GM21723 (cell line): Measurements from ENCODE around the gene OS9.

Experiments
- ATAC-seq: cut with Tn5 transposase; IDR thresholded peaks from one replicate; pipeline ENCODE4 v1.9.1; 2021; ENCODE audit warnings: mild to moderate bottlenecking, moderate library complexity; ENCODE audit not compliant: unreplicated experiment

OS9 gene

GRCh38 chr12:57750561-57751431, 56.9 kb downstream of the OS9 start:
- no peak for ATAC-seq

DNA sequence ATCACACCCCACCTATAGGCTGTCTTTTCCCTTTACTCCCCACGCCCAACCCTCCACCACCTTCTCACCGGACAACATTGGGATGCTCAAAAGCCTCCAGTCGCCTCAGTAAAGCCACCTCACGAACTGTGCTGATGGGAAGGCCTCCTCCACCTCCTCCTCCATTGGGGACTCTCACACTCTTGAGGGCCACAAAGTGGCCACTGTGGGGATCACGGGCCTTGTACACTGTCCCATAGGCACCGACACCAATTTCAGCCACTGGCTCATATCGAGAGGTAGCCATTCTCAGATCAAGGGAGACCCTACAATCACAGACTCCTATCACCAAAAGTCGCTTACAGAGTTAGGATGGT, 57.5 kb downstream of the OS9 start:
- ATAC-seq = no peak

DNA sequence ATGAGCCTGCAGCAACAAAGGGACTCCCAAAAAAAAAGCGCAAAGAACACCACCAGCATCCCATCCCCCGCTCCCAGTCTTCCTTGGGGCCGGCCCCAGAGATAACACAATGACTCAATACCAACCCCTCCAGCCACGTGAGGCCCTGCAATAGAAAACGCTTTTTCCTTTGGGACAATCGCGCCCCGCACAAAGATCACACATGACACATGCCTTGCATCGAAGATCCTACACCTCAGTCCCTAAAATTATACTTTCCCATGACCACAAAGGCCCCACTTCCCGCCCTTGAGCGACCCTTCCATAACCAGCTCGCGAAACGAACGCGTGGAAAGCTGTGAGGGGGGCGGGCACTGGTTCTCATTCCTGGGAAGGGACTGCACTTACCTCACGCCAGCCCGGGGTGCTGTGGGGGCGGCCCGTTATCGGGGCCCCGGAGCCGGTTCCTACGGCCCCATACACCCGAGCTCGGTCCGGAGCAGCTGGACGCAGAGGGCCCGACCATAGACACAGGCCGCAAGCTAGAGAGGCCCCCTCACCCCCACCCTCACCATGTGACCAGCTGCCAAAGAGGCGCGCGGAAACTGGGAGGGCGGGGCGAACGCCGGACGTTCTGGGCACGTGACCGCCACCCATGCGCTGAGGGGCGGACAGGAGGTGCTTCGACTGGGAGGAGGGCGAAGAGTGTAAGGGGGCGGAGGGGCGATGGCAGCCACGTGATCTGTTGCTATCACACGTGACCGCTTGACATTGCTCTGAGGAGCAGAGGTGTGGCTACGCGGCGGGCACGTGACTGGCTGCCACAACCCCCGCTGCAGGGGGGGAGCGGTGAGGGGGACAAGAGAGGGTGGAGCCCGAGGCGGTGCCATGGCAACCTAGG, 58.1 kb downstream of the OS9 start, which contains the start of gene CDK4:
Gene CDK4 (minus strand): TSS at position 523 of the 880 bp plus-strand sequence. CDS start 593 bp downstream, outside the sequence.
- ATAC-seq = peak; percentile 66

DNA sequence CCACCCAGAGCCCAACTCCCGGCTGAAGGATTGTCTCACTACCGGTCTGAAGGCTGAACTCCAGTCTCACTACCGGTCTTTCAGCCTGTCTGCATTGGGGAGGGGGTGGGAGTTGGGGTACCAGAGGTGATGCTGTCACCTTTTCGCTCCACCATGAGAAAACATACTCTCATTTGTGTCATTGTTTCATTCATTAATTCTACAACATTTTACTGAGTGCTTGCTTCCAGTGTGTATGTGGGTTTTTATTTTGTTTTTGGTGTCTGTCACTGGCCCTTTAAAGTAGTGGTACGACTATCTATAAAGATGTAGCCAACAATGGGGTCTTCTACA, 58.7 kb downstream of the OS9 start:
- ATAC-seq = no peak

DNA sequence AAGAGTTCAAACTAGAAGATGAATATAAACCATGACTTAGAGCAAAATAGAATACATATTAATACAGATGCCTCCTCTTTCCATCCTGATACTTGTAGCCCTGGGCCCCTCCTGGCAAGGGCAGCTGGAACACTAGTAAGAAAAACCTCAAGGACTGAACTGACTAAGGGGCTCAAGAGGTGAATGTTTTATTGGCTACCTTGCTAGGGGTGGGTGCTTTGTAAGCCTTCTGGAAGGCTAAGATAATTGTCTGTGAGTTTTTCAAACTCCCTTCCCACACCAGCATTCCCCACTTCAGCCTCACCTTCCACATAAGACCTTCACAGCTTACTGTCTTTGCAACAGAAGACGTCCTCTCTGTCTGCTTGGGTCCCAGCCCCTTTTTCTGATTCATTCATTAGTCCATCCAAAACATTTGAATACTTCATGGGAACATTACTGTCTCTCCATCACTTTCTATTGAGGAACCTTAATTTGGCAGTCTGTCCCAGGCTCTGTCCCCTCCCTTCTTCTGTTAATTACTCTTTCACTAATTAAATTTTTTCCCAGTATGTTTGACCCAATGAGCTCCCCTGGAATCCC, 59.9 kb downstream of the OS9 start:
- ATAC-seq = no peak

DNA sequence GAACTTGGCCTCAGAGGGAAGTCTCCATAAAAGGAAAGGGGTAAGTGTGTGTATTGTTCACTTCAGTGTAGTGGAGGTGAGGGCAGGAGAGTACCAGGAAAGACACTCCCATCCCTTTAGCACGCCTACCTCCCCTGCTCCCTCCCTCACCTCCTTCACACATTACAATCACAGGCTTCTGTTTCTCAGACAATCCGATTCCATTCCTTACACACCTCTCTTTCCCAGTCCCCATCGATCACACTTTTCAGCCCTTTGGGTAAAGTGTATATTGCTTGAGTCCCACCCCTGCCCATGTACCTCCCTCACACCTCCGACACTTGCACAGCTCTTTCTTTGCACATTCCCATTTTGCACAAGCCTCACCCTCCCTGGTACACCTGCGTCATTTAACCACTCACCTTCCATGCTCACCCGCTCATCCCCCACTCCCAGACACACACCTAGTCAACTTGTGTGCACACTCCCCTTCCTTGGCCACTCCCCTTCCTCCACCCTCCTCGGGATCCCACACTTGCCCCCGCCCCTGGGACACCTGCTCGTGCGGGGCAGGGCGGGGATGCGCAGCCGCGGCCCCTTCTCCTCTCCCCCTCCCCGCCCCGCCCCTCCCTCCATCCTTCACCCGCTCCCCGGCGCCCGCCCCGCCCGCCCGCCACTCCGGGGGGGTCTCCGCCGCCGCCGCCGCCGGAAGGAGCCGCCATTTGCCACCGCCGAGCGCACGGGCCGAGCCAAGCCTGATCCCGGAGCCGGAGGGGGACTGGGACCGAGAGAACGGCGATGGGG, 60.7 kb downstream of the OS9 start, which contains the start of gene MARCHF9:
Gene MARCHF9 (plus strand): TSS at position 693 of the 783 bp plus-strand sequence. CDS start 426 bp downstream, outside the sequence.
- ATAC-seq = peak; percentile 45

DNA sequence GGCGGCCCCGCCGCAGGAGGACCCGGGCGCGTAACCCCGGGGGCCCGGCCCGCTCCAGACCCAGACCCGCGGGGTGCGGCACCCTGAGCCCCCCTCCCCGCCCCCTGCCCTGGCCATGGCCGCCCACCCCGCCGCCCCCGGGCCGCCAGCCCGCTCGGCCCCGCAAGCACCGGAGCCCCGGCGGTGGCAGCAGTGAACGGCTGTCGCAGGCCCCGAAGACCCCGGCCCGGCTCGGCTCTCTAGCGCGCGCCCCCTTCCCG, 61.2 kb downstream of the OS9 start:
- ATAC-seq = no peak

DNA sequence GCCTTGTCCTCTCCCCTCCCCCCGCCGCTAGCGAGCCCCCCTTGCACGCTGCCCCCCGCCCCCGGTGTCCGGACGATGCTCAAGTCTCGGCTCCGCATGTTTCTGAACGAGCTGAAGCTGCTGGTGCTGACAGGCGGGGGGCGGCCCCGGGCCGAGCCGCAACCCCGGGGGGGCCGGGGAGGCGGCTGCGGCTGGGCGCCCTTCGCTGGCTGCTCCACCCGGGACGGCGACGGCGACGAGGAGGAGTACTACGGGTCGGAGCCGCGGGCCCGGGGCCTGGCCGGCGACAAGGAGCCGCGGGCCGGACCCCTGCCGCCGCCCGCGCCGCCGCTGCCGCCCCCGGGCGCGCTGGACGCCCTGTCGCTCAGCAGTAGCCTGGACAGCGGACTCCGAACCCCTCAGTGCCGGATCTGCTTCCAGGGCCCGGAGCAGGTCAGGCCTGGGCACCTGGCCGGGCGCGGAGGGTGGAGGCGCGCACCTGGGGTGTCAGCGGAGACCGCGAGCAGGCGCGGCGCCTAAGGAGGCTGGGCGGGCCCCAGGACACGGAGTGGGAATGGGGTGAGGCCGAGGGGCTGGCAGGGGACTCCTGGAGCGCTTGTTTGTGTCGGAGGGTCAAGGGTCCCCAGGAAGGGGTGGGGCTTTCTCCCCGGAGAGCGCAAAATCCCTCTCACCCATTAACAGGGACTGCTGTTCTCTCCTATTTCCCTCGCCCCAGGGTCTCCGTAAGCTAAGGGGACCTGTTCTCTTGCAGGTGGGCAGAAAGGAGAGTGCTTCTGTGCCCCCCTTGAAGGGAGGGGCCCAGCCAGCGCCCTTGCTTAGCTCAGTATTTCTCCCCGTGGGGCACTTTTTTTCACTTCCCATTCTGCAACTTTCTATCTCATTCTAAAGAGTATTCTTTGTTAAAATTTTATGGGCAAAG, 61.8 kb downstream of the OS9 start:
- ATAC-seq = no peak

DNA sequence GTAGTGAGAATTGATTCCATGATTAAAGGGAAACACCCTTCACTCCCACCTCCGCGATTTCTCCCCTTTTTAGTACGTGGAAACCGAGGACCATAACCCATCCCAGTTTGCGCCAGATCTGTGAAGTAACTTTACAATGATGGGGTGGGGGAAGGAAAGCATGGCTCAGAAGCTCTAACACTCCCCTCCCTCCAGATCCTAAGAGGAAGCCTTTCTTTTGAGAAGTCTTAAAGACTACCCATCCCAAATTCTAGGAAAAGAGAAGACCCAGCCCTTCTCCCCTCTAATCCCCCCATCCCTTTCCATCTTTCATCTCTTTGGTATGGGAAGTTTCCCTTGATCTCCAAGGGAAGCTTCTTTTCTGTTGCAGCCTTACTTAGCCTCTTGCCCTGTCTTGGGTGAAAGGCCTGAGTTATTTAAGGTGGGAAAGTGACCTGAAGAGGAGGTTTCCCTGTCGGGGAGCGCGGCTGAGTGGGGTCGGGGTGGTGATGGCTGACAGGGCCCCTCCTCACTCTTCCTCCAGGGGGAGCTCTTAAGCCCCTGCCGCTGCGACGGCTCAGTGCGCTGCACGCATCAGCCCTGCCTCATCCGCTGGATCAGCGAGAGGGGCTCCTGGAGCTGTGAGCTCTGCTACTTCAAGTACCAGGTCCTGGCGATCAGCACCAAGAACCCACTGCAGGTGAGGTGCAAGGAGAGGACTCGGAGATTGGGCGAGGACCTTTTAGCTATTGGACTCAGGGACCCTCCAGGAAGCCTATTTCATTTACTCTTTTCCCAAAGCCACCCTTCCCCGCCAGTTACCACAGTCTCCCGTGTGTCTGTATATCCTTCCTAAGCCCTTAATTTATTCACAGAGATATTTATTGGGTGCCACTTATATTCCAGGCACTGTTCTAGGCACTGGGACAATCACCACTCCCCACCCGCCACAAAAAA, 62.7 kb downstream of the OS9 start:
- peak; percentile 32 for ATAC-seq

DNA sequence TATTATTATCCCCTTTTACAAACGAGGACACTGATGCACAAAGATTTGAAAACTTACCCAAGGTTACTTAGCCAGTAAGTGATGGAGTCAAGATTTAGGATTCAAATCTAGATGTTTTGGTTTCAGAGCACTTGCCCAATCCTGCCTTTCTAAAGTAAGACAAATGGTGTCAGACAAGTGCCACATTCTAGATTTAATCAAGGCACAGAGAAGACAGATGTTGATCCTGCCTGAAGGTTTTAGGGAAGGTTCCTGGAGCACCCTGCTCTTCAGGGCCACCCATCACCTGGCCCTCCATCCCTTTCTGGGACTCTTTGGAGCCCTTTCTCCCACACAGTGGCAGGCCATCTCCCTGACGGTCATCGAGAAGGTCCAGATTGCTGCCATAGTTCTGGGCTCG, 63.8 kb downstream of the OS9 start:
- no peak for ATAC-seq

DNA sequence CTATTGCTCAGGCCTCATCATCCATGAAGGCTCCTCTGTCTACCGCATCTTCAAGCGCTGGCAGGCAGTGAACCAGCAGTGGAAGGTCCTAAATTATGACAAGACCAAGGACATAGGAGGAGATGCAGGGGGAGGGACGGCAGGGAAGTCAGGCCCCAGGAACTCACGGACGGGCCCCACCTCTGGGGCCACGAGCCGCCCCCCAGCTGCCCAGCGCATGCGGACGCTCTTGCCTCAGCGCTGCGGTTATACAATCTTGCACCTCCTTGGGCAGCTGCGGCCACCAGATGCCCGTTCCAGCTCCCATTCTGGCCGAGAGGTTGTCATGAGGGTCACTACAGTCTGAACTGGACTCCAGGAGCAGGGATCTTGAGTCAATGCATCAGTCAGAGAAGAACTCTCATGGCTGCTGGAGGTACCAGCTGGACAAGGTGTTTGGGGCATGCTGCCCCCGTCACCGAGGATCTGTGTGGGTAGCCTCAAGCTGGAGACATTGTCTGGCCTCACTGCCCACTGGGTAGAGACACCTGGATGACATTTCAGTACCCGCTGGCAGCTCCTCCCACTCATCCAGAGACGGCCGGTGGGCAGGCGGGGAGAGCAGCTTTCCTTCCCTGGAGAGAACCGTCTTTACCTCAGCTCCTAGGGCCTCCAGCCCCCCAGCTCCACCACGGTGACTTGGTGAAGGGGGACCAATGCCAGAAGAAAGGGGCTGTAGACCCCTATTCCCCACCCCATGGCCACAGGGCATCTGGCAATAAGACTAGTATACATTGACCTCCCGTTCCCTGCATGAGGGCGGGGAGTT, 64.8 kb downstream of the OS9 start:
- ATAC-seq = no peak

DNA sequence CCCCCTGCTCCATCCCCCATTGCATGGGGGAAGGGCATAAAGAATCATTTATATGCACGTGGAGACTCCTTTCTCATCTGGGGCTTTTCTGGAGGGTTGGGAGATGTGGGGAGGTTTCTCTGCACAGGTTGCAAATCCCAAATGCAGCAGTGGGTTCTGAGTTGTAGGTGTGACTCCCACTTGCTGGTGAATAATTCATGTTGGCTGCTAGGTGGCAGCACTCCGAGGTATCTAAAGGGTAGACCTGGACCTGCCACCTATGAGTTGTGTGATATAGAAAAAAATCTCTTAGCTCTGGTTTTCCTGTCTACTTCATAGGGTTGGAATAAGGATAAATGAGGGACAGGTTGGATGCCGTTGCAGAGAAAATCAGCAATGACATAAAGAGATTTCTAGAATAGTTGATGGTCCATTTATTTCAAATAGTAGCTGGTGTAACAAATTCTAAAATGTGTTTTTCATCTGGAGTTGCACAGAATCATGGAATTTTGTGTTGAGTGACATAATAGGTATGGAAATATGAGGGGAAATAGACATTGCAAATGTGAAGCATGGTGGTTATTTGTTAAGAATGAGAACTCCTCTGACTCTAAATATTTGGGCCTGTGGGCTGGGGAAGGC, 65.5 kb downstream of the OS9 start:
- ATAC-seq = no peak

DNA sequence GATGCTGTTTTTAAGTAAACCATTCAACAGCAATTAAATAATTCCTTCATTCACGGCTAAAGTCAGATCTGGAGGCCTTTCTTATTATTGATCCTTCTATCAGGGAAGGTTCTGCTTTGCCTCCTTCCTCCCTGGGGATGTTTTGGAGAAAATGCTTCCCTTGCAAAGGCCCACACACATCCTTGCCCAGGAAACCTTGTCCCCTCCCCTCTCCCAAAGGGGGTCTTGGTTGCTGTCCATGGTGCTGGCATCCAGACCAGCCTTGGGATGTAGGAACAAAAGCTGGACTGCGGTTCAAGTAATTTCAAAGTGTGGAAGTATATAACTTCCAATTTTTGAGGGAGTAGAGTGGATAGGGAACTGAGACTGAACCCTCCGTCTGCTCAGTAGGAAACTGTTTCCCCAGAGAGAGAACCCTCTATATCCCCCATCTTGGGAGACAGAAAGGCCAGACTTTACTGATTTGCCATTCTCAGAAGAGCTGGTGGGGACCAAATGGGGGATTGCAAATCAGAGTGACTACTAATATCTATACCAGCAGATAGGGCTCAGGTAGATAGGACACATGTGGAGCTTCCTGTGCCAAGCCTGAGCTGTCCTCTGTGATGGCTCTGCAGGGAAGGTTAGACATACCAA, 66.5 kb downstream of the OS9 start:
- no peak for ATAC-seq

- no peak for ATAC-seq
Observed at GRCh38 chr12:57761391-57761998, 67.6 kb downstream of the OS9 start.

DNA sequence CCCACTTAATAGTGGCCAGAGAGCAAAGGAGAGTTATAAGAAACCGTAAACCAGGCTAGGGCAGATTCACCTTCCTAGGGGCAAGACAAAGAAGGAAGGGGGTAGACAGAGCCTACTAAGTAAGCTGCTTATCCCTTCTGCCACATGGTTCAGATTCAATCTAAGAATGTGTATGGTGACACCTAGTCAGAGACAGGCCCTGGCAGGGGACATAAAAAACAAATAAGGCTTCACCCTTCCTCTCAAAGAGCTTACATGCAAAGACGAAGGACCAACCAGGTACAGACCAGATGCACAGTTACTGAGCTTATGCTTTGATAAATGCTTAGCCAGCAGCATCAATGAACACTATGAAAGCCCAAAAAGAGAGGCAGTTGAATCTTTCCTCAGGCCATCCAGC, 68.5 kb downstream of the OS9 start:
- ATAC-seq = no peak

- no peak for ATAC-seq
Observed at GRCh38 chr12:57763881-57764661, 70.1 kb downstream of the OS9 start.
